ENCODE data around the gene ZNF664. TPM values are rescaled to one million over a fixed set of nuclear protein-coding genes. Genes with fewer than 3 reads are reported as not detected.

Gene ZNF664
- total and polyA plus RNA-seq, 2 of the 4 experiments (the other 2 are of a cell fraction): 29.9 to 32.6 TPM

DNA sequence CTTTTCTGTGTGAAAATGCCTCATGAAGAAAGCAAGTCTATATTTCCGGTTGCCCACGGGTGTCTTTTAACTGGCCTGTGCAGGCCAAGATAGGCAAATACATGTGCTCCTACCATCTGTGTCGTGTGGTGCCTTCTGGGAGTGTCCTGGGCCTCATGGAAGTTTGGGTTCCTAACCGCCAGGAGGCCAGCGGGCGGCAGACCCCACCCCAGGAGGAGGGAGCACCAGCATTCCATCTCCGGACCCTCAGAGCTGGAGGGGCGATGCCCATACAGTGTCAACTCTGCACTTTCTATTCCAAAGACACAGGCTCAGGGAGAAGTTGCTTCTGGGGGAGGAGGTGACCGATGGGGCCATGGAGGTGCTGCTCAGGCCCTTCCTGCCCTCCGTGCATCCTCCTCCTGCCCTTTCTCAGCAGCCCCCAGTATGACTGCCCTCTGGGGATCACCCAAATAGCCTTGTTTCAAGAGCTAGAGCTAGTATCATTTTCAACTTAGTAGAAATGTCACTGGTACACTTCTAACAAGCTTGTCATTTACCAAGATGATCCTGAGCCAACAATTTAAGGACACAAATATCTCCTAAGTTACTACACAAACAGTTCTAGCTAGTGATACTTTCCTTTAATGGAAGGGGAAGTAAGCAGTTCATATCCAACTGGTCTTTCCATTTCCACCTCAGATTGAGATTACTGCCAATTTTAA, 18.2 kb upstream of the ZNF664 start:
- DNase-seq: no peak
- no peak overlapping the region for H2BK15ac ChIP-seq (ENCODE audit: low read depth, low read length)
- CTCF ChIA-PET: no interaction called here
- peaks cover under 1% of the 10 kb centered on the region; the same call in 1 of the 2 replicates for H3K36me3 ChIP-seq (ENCODE audit: control insufficient read depth, insufficient read depth, low read length)
- TF ChIP-seq BHLHE40 (IDR thresholded peaks at IDR 0.05; ENCODE audit: low read depth, low read length) (no peak), NFE2L2 (IDR thresholded peaks at IDR 0.05; ENCODE audit: low read depth, low read length) (no peak), MXI1 (IDR thresholded peaks at IDR 0.05; ENCODE audit: borderline replicate concordance, low read depth, low read length) (no peak), CHD1 (IDR thresholded peaks at IDR 0.05; ENCODE audit: low read depth, low read length) (no peak), MAZ (IDR thresholded peaks at IDR 0.05; ENCODE audit: borderline replicate concordance, low read depth, low read length) (no peak), RFX5 (IDR thresholded peaks at IDR 0.05; ENCODE audit: low read depth, low read length) (no peak), RCOR1 (IDR thresholded peaks at IDR 0.05; ENCODE audit: insufficient replicate concordance, low read length) (no peak), MAFK (IDR thresholded peaks at IDR 0.05; ENCODE audit: low read depth, low read length) (no peak), CEBPB (IDR thresholded peaks at IDR 0.05; ENCODE audit: low read depth, low read length) (no peak), FOS (IDR thresholded peaks at IDR 0.05; ENCODE audit: low read depth, low read length) (no peak), POLR2A (IDR thresholded peaks at IDR 0.05; ENCODE audit: low read depth, low read length) (no peak), SMC3 (IDR thresholded peaks at IDR 0.05; ENCODE audit: low read depth, low read length) (no peak), RAD21 (IDR thresholded peaks at IDR 0.05; ENCODE audit: low read length) (no peak)
- TF ChIP-seq, protein P1, sequence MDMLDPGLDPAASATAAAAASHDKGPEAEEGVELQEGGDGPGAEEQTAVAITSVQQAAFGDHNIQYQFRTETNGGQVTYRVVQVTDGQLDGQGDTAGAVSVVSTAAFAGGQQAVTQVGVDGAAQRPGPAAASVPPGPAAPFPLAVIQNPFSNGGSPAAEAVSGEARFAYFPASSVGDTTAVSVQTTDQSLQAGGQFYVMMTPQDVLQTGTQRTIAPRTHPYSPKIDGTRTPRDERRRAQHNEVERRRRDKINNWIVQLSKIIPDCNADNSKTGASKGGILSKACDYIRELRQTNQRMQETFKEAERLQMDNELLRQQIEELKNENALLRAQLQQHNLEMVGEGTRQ (IDR thresholded peaks at IDR 0.05; ENCODE audit: low read depth, low read length): no peak
- TF ChIP-seq, protein P2, sequence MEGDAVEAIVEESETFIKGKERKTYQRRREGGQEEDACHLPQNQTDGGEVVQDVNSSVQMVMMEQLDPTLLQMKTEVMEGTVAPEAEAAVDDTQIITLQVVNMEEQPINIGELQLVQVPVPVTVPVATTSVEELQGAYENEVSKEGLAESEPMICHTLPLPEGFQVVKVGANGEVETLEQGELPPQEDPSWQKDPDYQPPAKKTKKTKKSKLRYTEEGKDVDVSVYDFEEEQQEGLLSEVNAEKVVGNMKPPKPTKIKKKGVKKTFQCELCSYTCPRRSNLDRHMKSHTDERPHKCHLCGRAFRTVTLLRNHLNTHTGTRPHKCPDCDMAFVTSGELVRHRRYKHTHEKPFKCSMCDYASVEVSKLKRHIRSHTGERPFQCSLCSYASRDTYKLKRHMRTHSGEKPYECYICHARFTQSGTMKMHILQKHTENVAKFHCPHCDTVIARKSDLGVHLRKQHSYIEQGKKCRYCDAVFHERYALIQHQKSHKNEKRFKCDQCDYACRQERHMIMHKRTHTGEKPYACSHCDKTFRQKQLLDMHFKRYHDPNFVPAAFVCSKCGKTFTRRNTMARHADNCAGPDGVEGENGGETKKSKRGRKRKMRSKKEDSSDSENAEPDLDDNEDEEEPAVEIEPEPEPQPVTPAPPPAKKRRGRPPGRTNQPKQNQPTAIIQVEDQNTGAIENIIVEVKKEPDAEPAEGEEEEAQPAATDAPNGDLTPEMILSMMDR (conservative IDR thresholded peaks at IDR 0.05; ENCODE audit: low read depth, low read length): no peak
- TF ChIP-seq, protein P3, sequence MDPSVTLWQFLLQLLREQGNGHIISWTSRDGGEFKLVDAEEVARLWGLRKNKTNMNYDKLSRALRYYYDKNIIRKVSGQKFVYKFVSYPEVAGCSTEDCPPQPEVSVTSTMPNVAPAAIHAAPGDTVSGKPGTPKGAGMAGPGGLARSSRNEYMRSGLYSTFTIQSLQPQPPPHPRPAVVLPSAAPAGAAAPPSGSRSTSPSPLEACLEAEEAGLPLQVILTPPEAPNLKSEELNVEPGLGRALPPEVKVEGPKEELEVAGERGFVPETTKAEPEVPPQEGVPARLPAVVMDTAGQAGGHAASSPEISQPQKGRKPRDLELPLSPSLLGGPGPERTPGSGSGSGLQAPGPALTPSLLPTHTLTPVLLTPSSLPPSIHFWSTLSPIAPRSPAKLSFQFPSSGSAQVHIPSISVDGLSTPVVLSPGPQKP (IDR thresholded peaks at IDR 0.05; ENCODE audit: borderline replicate concordance, low read depth, low read length): no peak
- H4K5ac ChIP-seq (ENCODE audit: low read depth, low read length): no peak overlapping the region
- ATAC-seq (ENCODE audit: low read depth): no peak
- H2AK5ac ChIP-seq (ENCODE audit: low read depth, low read length): no peak overlapping the region
- H4K20me1 ChIP-seq (ENCODE audit: insufficient read depth, low read length): 0 out of 2 replicates have a peak, but pooled peaks cover 4% of the 10 kb centered on the region
- H3K4me3 ChIP-seq (ENCODE audit: insufficient read depth, low read depth, low read length): no peak overlapping the region
- H2AFZ ChIP-seq (replicated peaks; ENCODE audit: low read length, poor library complexity): no peak overlapping the region
- H2AK9ac ChIP-seq (replicated peaks; ENCODE audit: low read depth, low read length, poor library complexity): no peak overlapping the region
- in situ Hi-C loops (cut with MboI; ENCODE audit: low sequenced_read_pairs) (no loop called here), dilution Hi-C loops (cut with HindIII; ENCODE audit: low sequenced_read_pairs, unreplicated experiment) (no loop called here), intact Hi-C loops (cut with micrococcal nuclease) (no loop called here)
- no peaks in the 10 kb centered on the region for H3K27me3 ChIP-seq (ENCODE audit: control insufficient read depth, insufficient read depth, low read length)
- no peak overlapping the region for H2BK20ac ChIP-seq (ENCODE audit: low read depth, low read length)
- H3K9me1 ChIP-seq (ENCODE audit: insufficient read depth, low read length): peaks cover 3% of the 10 kb centered on the region
- H3K4me1 ChIP-seq (ENCODE audit: control insufficient read depth, insufficient read depth, low read length): peaks cover 12% of the 10 kb centered on the region
- WGBS, 2 experiments (ENCODE audit: extremely low coverage in 2 of 2, insufficient read length in 1 of 2): no CpG with 5 or more reads among the region's 10 CpGs
- H3K56ac ChIP-seq (ENCODE audit: extremely low read depth, insufficient read depth, low read length): no peak overlapping the region
- H3K9me3 ChIP-seq (ENCODE audit: control insufficient read depth, insufficient read depth, low read length): no peaks in the 10 kb centered on the region
- H3K27ac ChIP-seq (ENCODE audit: insufficient read depth, low read length): no peak overlapping the region
- no peak overlapping the region for H2BK120ac ChIP-seq (ENCODE audit: low read depth, low read length)
- H3K4ac ChIP-seq (ENCODE audit: low read depth, low read length): no peak overlapping the region
- no peak overlapping the region for H4K8ac ChIP-seq (ENCODE audit: low read depth in 2 of 2, low read length in 2 of 2)
- no peak overlapping the region for H3K14ac ChIP-seq (replicated peaks; ENCODE audit: low read depth, low read length)
- H3K23ac ChIP-seq (ENCODE audit: low read depth, low read length): no peak overlapping the region
- H3K18ac ChIP-seq (ENCODE audit: low read depth, low read length): no peak overlapping the region
- H2BK5ac ChIP-seq (ENCODE audit: low read depth, low read length, poor library complexity, severe bottlenecking): no peak overlapping the region
- H3K9ac ChIP-seq (ENCODE audit: low read depth, low read length): no peak overlapping the region
- H4K91ac ChIP-seq (ENCODE audit: insufficient read depth, low read depth, low read length): no peak overlapping the region
- H3K79me1 ChIP-seq (ENCODE audit: low read depth in 1 of 2, low read length in 2 of 2): peaks cover 28 to 71% of the 10 kb centered on the region in 2 experiments
- no TSS peak for BruUV-seq (replicated peaks)
- POLR2A ChIA-PET (ENCODE audit: unreplicated experiment): no interaction called here
- no peak overlapping the region for H3K4me2 ChIP-seq (ENCODE audit: low read depth, low read length)

All from IMR-90 (cell line).